ENCODE data around the gene TMEM135. TPM values are rescaled to one million over a fixed set of nuclear protein-coding genes. Genes with fewer than 3 reads are reported as not detected.
A peak's percentile ranks its signal among the peaks of the same experiment; 100 is the strongest.

TMEM135 gene
- total and polyA plus RNA-seq, 2 experiments from 2014 or later: 11.0 to 11.9 TPM

- 0 out of 2 replicates have a peak overlapping the region, but pooled peaks have one; percentile 1 for H2AFZ ChIP-seq
- no peaks in the 10 kb centered on the region for H3K9me3 ChIP-seq (ENCODE audit: low read depth)
- H3K79me2 ChIP-seq (ENCODE audit: insufficient read depth): no peaks in the 10 kb centered on the region
- no peak overlapping the region for H3K4me3 ChIP-seq
- no peak overlapping the region for H3K4me2 ChIP-seq (ENCODE audit: unreplicated experiment)
- TF ChIP-seq EZH2 (IDR thresholded peaks at IDR 0.05; ENCODE audit: insufficient read depth, poor library complexity, severe bottlenecking) (no peak), EZH2phosphoT487 (IDR thresholded peaks at IDR 0.05; ENCODE audit: insufficient read depth, low read depth) (no peak)
- no peaks in the 10 kb centered on the region for H3K27me3 ChIP-seq (replicated peaks; ENCODE audit: insufficient read depth)
- peaks cover 30% of the 10 kb centered on the region for H3F3A ChIP-seq (ENCODE audit: insufficient read depth)
- peaks cover 31% of the 10 kb centered on the region for H3K4me1 ChIP-seq (ENCODE audit: insufficient read depth)
- 25 to 26% methylated on average over 1 of the region's 1 CpG for WGBS, 2 experiments (ENCODE audit: low coverage in 1 of 2, low lambda C conversion rate in 2 of 2, missing lambda C conversion rate in 2 of 2)
- H3K36me3 ChIP-seq (ENCODE audit: low read depth): no peaks in the 10 kb centered on the region
- peak; percentile 32 for DNase-seq
- H3K9ac ChIP-seq: no peak overlapping the region
- H3K9me2 ChIP-seq (ENCODE audit: insufficient read depth): no peaks in the 10 kb centered on the region
- 0 out of 2 replicates have a peak overlapping the region, but pooled peaks have one; percentile 11 for H3K27ac ChIP-seq
- in situ Hi-C loops (cut with MboI): no loop called here
- H4K20me1 ChIP-seq (ENCODE audit: insufficient read depth): no peaks in the 10 kb centered on the region
Observed at GRCh38 chr11:87256694-87257340, 219.1 kb downstream of the TMEM135 start.

- H3K79me2 ChIP-seq (ENCODE audit: insufficient read depth): no peaks in the 10 kb centered on the region
- H3K27ac ChIP-seq: no peak overlapping the region
- in situ Hi-C loops (cut with MboI): no loop called here
- peaks cover 35% of the 10 kb centered on the region for H3K4me1 ChIP-seq (ENCODE audit: insufficient read depth)
- 69 to 70% methylated on average over 1 of the region's 1 CpG for WGBS, 2 experiments (ENCODE audit: low coverage in 1 of 2, low lambda C conversion rate in 2 of 2, missing lambda C conversion rate in 2 of 2)
- DNase-seq: no peak
- no peak overlapping the region for H3K9ac ChIP-seq
- no peaks in the 10 kb centered on the region for H3K27me3 ChIP-seq (replicated peaks; ENCODE audit: insufficient read depth)
- no peaks in the 10 kb centered on the region for H3K9me3 ChIP-seq (ENCODE audit: low read depth)
- peaks cover 30% of the 10 kb centered on the region for H3F3A ChIP-seq (ENCODE audit: insufficient read depth)
- no peak overlapping the region for H2AFZ ChIP-seq
- no peak overlapping the region for H3K4me3 ChIP-seq
- TF ChIP-seq EZH2 (IDR thresholded peaks at IDR 0.05; ENCODE audit: insufficient read depth, poor library complexity, severe bottlenecking): no peak
- TF ChIP-seq EZH2phosphoT487 (IDR thresholded peaks at IDR 0.05; ENCODE audit: insufficient read depth, low read depth): no peak
- H3K9me2 ChIP-seq (ENCODE audit: insufficient read depth): no peaks in the 10 kb centered on the region
- no peak overlapping the region for H3K4me2 ChIP-seq (ENCODE audit: unreplicated experiment)
- H3K36me3 ChIP-seq (ENCODE audit: low read depth): no peaks in the 10 kb centered on the region
- H4K20me1 ChIP-seq (ENCODE audit: insufficient read depth): no peaks in the 10 kb centered on the region
Observed at GRCh38 chr11:87258171-87258833, 220.6 kb downstream of the TMEM135 start.

DNA sequence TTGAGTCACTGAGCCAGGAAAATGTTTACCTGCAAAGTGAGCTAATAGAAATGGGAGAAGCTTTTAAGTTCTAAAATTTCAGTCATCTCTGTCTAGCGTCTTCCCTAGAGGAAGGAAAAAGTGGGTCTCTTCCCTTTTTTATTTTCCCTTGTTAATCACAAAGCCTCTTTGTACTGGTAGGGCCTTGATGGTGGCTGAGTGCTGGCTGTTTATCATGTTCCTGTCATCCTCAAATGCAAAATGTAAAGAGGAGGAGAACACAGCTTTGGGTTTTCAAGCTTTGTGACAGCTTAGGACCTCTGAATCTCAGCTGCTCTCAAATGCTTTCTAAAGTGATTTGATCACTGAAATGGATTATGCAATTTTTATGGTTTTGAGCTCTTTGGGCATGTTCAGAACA is 222.0 kb downstream of the TMEM135 start:
- H3K9me3 ChIP-seq (ENCODE audit: low read depth): no peaks in the 10 kb centered on the region
- H3K4me1 ChIP-seq (ENCODE audit: insufficient read depth): peaks cover 50% of the 10 kb centered on the region
- no peak overlapping the region for H3K27ac ChIP-seq
- no peaks in the 10 kb centered on the region for H3K79me2 ChIP-seq (ENCODE audit: insufficient read depth)
- 97 to 100% methylated on average over 1 of the region's 1 CpG for WGBS, 2 experiments (ENCODE audit: low coverage in 1 of 2, low lambda C conversion rate in 2 of 2, missing lambda C conversion rate in 2 of 2)
- in situ Hi-C loops (cut with MboI): no loop called here
- H2AFZ ChIP-seq: no peak overlapping the region
- TF ChIP-seq EZH2 (IDR thresholded peaks at IDR 0.05; ENCODE audit: insufficient read depth, poor library complexity, severe bottlenecking) (no peak), EZH2phosphoT487 (IDR thresholded peaks at IDR 0.05; ENCODE audit: insufficient read depth, low read depth) (no peak)
- H3K36me3 ChIP-seq (ENCODE audit: low read depth): no peaks in the 10 kb centered on the region
- H3K9ac ChIP-seq: no peak overlapping the region
- no peaks in the 10 kb centered on the region for H3K9me2 ChIP-seq (ENCODE audit: insufficient read depth)
- H3F3A ChIP-seq (ENCODE audit: insufficient read depth): peaks cover 41% of the 10 kb centered on the region
- DNase-seq: no peak
- H3K4me2 ChIP-seq (ENCODE audit: unreplicated experiment): no peak overlapping the region
- H3K4me3 ChIP-seq: no peak overlapping the region
- no peaks in the 10 kb centered on the region for H3K27me3 ChIP-seq (replicated peaks; ENCODE audit: insufficient read depth)
- H4K20me1 ChIP-seq (ENCODE audit: insufficient read depth): no peaks in the 10 kb centered on the region

GRCh38 chr11:87260811-87261210 is 223.1 kb downstream of the TMEM135 start:
- Histone ChIP-seq H3K36me3 (ENCODE audit: low read depth) (no peaks in the 10 kb centered on the region), H3K79me2 (ENCODE audit: insufficient read depth) (no peaks in the 10 kb centered on the region), H2AFZ (peak overlapping the region; percentile 46; the same call in 1 of the 2 replicates), H3K4me1 (ENCODE audit: insufficient read depth) (peaks cover 60% of the 10 kb centered on the region), H3K9me2 (ENCODE audit: insufficient read depth) (no peaks in the 10 kb centered on the region), H3F3A (ENCODE audit: insufficient read depth) (peaks cover 52% of the 10 kb centered on the region), H3K27me3 (replicated peaks; ENCODE audit: insufficient read depth) (no peaks in the 10 kb centered on the region), H3K9ac (peak overlapping the region; percentile 17; the same call in 1 of the 2 replicates), H3K27ac (0 out of 2 replicates have a peak overlapping the region, but pooled peaks have one; percentile 24), H3K4me3 (peak overlapping the region; percentile 20; the same call in 1 of the 2 replicates), H4K20me1 (ENCODE audit: insufficient read depth) (no peaks in the 10 kb centered on the region), H3K4me2 (ENCODE audit: unreplicated experiment) (peak overlapping the region; percentile 68), H3K9me3 (ENCODE audit: low read depth) (no peaks in the 10 kb centered on the region)
- 7 to 11% methylated on average over 3 of the region's 3 CpGs for whole genome bisulfite sequencing, 2 experiments (ENCODE audit: low coverage in 1 of 2, low lambda C conversion rate in 2 of 2, missing lambda C conversion rate in 2 of 2)
- in situ Hi-C loops (cut with MboI): no loop called here
- peak; percentile 39 for DNase-seq
- TF ChIP-seq EZH2phosphoT487 (IDR thresholded peaks at IDR 0.05; ENCODE audit: insufficient read depth, low read depth) (no peak), EZH2 (IDR thresholded peaks at IDR 0.05; ENCODE audit: insufficient read depth, poor library complexity, severe bottlenecking) (no peak)
